Psoas muscle (tissue), 8 donors: ENCODE data around the gene LALBA. TPM values are rescaled to one million over a fixed set of nuclear protein-coding genes. Genes with fewer than 3 reads are reported as not detected.

ENCODE experiments used
- ATAC-seq, 4 donors: fragments of 200-7000 bp; cut with Tn5 transposase; one replicate each; pipeline ENCODE4 v1.9.1; 2020; ENCODE audit warnings: moderate library complexity in 3 of 4, mild to moderate bottlenecking in 2 of 4
- DNase-seq, 2 donors: peaks; one replicate each; pipeline ENCODE4 v3.0.0-alpha.2; 2020
- H3K27ac ChIP-seq: fragments of 200-600 bp; one replicate; pipeline ENCODE4 v1.8.0; 2022
- H3K27me3 ChIP-seq, 3 donors: fragments of 200-600 bp in 1 of 3; one replicate each; pipeline versions ENCODE4 v1.6.1 to v1.8.0; 2013 to 2022; ENCODE audit warnings: low read length in 2 of 3, mild to moderate bottlenecking in 2 of 3, moderate library complexity in 1 of 3; ENCODE audit not compliant: insufficient read depth in 3 of 3
- H3K36me3 ChIP-seq, 2 donors: fragments of 200-600 bp in 1 of 2; one replicate each; pipeline versions ENCODE4 v1.6.1 to v1.8.0; 2013 to 2022; ENCODE audit warnings: low read depth in 1 of 2, mild to moderate bottlenecking in 1 of 2, moderate library complexity in 1 of 2; ENCODE audit not compliant: insufficient read depth in 1 of 2
- H3K4me1 ChIP-seq: fragments of 200-600 bp; one replicate; pipeline ENCODE4 v1.8.0; 2022
- H3K4me3 ChIP-seq: fragments of 200-600 bp; one replicate; pipeline ENCODE4 v1.8.0; 2022; ENCODE audit warnings: mild to moderate bottlenecking
- H3K9me3 ChIP-seq: fragments of 200-600 bp; one replicate; pipeline ENCODE4 v1.8.0; 2022
- WGBS, 3 donors: extraction: QIAGEN DNeasy Blood & Tissue Kit; methylation state at CpG; one replicate each; pipeline versions ENCODE4 v1.1.6 to v1.1.7; 2013; 5-methylcytosine and 5-hydroxymethylcytosine counted together
- intact Hi-C, 2 donors: fragments of 100-400 bp; cut with DNase I; formaldehyde crosslinking; loops; one replicate each; pipeline versions ENCODE4 v1.11.0 to v1.14.2; 2022
- polyA plus RNA-seq, 3 donors: library from polyadenylated mRNA; stranded (reverse); fragments of 200-250 nt; gene quantifications; one replicate each; pipeline ENCODE4 v1.2.3, GENCODE V29; 2013
- total RNA-seq, 4 donors: library from RNA; stranded (reverse); fragmentation: NEBNext Ultra II Directional in 2 of 4; extraction: Animal tissue kit (Norgen Biotek cat#: 25700) in 2 of 4; gene quantifications; one replicate each; pipeline versions ENCODE4 v1.2.1 to v1.2.4, GENCODE V29; 2021 to 2023
- TF ChIP-seq, protein P1 (sequence below): fragments of 200-600 bp; IDR thresholded peaks from one replicate; pipeline ENCODE4 v1.8.0; 2022; ENCODE audit warnings: antibody characterized with exemption
- donor health status: healthy with polysubstance abuse.
- donor health status: DM: no; HTN: no; CAD: no; lungs with moderate emphysema.
- donor health status: Bipolar disorder and iron deficiency.
- donor health status: healthy.
- donor health status: DM: yes; HTN: yes; CAD: no.
- donor health status: DM: no; HTN: no; CAD: no.
- donor health status: DM: no; HTN: no; CAD: no.
- donor health status: DM: yes; HTN: yes; CAD: no.

The LALBA gene
- total and polyA plus RNA-seq, 7 donors: not detected

DNA sequence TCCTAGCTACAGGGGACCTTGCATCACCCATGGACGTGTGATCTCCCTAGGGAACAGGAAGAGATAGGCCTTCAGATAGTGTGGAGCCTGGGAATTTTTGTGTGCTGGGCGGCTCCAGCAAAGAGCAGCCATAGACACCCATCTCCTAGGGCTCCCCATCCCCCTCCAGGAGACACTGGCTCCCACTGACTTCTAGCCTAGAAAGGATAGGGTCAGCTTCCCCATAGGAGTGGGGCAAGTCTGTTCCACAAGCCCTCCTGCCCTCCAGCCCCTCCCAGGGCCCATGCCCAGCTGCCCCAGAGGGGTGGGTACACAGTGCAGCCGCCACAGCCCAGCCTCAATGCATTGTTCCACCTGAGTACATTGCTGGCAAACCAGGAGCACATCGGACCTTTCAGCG, 16.5 kb upstream of the LALBA start:
- 82 to 88% (median 82%) methylated on average over 5 of the region's 5 CpGs for WGBS, 3 donors
- no peaks in the 10 kb centered on the region for H3K36me3 ChIP-seq
- TF ChIP-seq, protein P1, sequence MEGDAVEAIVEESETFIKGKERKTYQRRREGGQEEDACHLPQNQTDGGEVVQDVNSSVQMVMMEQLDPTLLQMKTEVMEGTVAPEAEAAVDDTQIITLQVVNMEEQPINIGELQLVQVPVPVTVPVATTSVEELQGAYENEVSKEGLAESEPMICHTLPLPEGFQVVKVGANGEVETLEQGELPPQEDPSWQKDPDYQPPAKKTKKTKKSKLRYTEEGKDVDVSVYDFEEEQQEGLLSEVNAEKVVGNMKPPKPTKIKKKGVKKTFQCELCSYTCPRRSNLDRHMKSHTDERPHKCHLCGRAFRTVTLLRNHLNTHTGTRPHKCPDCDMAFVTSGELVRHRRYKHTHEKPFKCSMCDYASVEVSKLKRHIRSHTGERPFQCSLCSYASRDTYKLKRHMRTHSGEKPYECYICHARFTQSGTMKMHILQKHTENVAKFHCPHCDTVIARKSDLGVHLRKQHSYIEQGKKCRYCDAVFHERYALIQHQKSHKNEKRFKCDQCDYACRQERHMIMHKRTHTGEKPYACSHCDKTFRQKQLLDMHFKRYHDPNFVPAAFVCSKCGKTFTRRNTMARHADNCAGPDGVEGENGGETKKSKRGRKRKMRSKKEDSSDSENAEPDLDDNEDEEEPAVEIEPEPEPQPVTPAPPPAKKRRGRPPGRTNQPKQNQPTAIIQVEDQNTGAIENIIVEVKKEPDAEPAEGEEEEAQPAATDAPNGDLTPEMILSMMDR: no peak
- H3K4me3 ChIP-seq: no peak overlapping the region
- no peak overlapping the region for H3K27ac ChIP-seq
- ATAC-seq (no peak), DNase-seq (no peak)
- no peaks in the 10 kb centered on the region for H3K4me1 ChIP-seq
- intact Hi-C loops: no loop called here
- peaks cover 0 to 1% (median 0%) of the 10 kb centered on the region in 3 donors for H3K27me3 ChIP-seq
- no peaks in the 10 kb centered on the region for H3K9me3 ChIP-seq

GRCh38 chr12:48583728-48584127, 13.9 kb upstream of the LALBA start:
- no peaks in the 10 kb centered on the region for H3K36me3 ChIP-seq
- H3K27me3 ChIP-seq: peaks cover 0 to 1% (median 0%) of the 10 kb centered on the region in 3 donors
- no peak for ATAC-seq
- no peaks in the 10 kb centered on the region for H3K4me1 ChIP-seq
- no peak for DNase-seq
- TF ChIP-seq, protein P1: no peak
- 44 to 49% (median 48%) methylated on average over 2 of the region's 2 CpGs for WGBS, 3 donors
- no peak overlapping the region for H3K27ac ChIP-seq
- H3K4me3 ChIP-seq: no peak overlapping the region
- intact Hi-C loops: no loop called here
- no peaks in the 10 kb centered on the region for H3K9me3 ChIP-seq

DNA sequence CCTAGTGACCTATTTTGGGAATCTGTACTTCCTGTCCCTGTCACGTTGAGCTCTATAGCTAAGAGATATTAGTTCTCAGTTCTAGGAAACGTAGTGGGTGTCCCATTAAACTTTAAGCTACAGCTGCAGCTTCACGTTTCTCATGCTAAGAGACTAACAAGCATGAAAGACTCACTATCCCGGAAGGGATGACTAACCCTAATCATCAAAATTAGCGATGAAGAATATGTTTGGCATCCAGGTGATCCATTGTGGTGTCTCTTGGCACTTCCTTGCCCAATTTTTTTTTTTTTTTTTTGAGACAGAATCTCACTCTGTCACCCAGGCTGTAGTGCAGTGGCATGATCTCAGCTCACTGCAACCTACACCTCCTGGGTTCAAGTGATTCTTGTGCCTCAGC, 11.0 kb upstream of the LALBA start:
- no peaks in the 10 kb centered on the region for H3K27me3 ChIP-seq

DNA sequence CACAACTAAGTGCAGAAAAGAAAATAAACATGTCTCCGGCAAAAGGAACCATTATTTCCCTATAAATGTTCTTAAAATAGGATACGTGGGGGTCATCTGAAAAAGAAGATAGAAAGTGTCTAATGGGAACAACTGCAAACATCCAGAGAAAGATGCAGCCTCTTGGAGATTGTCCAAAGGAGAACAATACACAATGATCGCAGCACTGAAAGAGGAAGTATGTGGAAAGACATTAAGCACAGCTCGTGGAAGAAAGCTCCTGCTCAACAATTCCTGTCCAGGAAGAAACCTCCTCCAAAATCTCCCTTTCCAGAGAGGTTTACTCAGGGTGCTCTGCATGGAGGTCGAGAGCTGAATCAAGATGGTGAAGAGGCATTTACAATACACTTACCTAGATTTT, 2.5 kb upstream of the LALBA start:
- TF ChIP-seq, protein P1: no peak
- Histone ChIP-seq H3K4me1 (no peaks in the 10 kb centered on the region), H3K27ac (no peak overlapping the region), H3K27me3 (no peaks in the 10 kb centered on the region), H3K4me3 (no peak overlapping the region), H3K36me3 (no peaks in the 10 kb centered on the region), H3K9me3 (no peaks in the 10 kb centered on the region)
- ATAC-seq (no peak), DNase-seq (no peak)
- 25 to 31% (median 27%) methylated on average over 5 of the region's 5 CpGs for WGBS, 3 donors
- intact Hi-C loops: no loop called here

More for the DNA sequence above, 11.0 kb upstream of the LALBA start:
- DNase-seq (no peak), ATAC-seq (no peak)
- no peak overlapping the region for H3K4me3 ChIP-seq
- no peaks in the 10 kb centered on the region for H3K4me1 ChIP-seq
- TF ChIP-seq, protein P1: no peak
- WGBS, 3 donors: 26 to 33% (median 33%) methylated on average over 5 of the region's 5 CpGs
- intact Hi-C loops: no loop called here
- no peaks in the 10 kb centered on the region for H3K9me3 ChIP-seq
- H3K36me3 ChIP-seq: no peaks in the 10 kb centered on the region
- no peak overlapping the region for H3K27ac ChIP-seq

DNA sequence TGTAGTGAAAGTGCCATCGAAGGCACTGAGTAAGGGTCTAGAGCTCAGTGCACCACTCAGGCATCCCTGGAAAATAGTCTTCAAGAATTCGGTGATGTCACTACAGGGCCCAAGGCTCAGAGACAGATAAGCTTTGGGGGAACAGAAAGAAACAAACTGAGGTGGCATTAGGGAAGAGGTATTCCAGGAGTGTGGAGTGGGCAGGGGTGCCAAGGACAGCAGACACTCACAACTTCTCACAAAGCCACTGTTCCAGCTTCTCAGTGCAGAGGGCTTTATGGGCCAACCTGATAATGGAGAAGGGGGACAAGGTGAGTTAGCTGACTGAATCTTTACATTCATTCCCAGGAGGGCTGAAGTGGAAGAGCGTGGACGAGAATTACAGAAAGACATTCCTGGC, 2.1 kb downstream of the LALBA start:
- intact Hi-C loops: no loop called here

More for the DNA sequence above, 2.1 kb downstream of the LALBA start:
- H3K9me3 ChIP-seq: no peaks in the 10 kb centered on the region
- 81 to 83% (median 81%) methylated on average over 4 of the region's 4 CpGs for whole genome bisulfite sequencing, 3 donors
- H3K4me1 ChIP-seq: no peaks in the 10 kb centered on the region
- H3K27ac ChIP-seq: no peak overlapping the region
- no peak overlapping the region for H3K4me3 ChIP-seq
- ATAC-seq: no peak
- no peaks in the 10 kb centered on the region for H3K36me3 ChIP-seq
- TF ChIP-seq, protein P1: no peak
- H3K27me3 ChIP-seq: peaks cover 0 to 3% (median 0%) of the 10 kb centered on the region in 3 donors
- no peak for DNase-seq
